ENCODE measurements around the gene P4HA2. TPM values are rescaled to one million over a fixed set of nuclear protein-coding genes. Genes with fewer than 3 reads are reported as not detected.

The P4HA2 gene
- total and polyA plus RNA-seq, 9 of the 15 experiments (the other 6 are each of a cell fraction or from before 2014, with no cell fraction given) = 9.6 to 50.0 (median 12.7) TPM

- TF ChIP-seq CLOCK (CRISPR knock-in tag; IDR thresholded peaks at IDR 0.05; ENCODE audit: borderline replicate concordance) (no peak), HEY1 (CRISPR knock-in tag; IDR thresholded peaks at IDR 0.05; ENCODE audit: borderline replicate concordance) (no peak), GABPA (tag; conservative IDR thresholded peaks at IDR 0.05; ENCODE audit: low read depth) (peak; percentile 57; the same call in 1 of the 2 replicates), MAFF (IDR thresholded peaks at IDR 0.05; ENCODE audit: low read length) (peak; percentile 26; the same call in 1 of the 2 replicates), ZNF3 (CRISPR knock-in tag; IDR thresholded peaks at IDR 0.05) (no peak), MCM2 (IDR thresholded peaks at IDR 0.05; ENCODE audit: low read depth) (no peak), STAT6 (CRISPR knock-in tag; IDR thresholded peaks at IDR 0.05) (no peak), HMBOX1 (IDR thresholded peaks at IDR 0.05) (peak; percentile 42; the same call in 1 of the 2 replicates), TCF3 (CRISPR knock-in tag; IDR thresholded peaks at IDR 0.05) (0 out of 2 replicates have a peak, but pooled peaks have one; percentile 5), ZC3H11A (IDR thresholded peaks at IDR 0.05; ENCODE audit: low read depth, low read length) (no peak), ZNF583 (CRISPR knock-in tag; IDR thresholded peaks at IDR 0.05) (no peak)
Observed at GRCh38 chr5:132176987-132177386, 50.7 kb downstream of the P4HA2 start (continued).

Data from K562 (cell line).